Hematopoietic multipotent progenitor cell treated with erythropoietin and hydrocortisone succinate and interleukin-3 and kit ligand, for 6 days (in vitro differentiated cells): Measurements from ENCODE around the gene C4orf33.
"Not testable (repeated sequence)": the region's sequence is repeated elsewhere in the genome, so short reads cannot be mapped to it uniquely, and the experiment has no call there.

Experiments
- DNase-seq: peaks from one replicate; pipeline ENCODE4 v3.0.0-alpha.2; 2015

Gene C4orf33

DNA sequence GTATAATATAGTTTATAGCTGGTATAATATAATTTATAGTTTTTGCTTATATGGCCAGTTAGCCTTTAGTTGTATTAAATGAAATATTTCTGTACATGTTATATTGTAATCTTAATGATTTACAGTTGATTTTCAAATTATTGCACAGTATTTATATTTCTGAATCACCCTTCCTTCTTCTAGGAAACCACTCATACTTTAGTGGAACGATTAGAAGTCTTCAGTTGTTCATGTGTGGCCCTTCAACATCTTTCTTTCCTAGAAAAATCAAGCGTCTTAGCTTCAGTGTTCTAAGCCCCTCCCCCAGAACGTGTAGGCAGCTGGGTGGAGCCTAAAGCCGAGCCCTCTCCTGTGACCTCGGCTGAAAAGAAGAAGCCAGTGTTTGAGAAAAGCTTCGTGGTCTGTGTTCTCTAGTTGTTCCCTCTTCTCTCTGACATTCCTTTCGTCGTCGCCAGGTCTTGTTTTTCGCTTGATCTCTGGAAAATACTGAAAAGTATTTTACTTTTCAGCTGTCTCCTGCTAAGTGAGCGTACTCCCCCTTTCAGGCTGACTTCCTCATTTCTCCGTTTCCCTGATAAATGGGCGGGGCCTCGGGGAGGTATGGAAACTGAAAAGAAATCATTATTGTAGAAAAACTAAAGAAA, at the start of gene C4orf33:
C4orf33 (plus strand) TSS at position 342 of the 644 bp plus-strand sequence. CDS start 6,459 bp downstream, outside the sequence.
- DNase-seq: peak; percentile 96

DNA sequence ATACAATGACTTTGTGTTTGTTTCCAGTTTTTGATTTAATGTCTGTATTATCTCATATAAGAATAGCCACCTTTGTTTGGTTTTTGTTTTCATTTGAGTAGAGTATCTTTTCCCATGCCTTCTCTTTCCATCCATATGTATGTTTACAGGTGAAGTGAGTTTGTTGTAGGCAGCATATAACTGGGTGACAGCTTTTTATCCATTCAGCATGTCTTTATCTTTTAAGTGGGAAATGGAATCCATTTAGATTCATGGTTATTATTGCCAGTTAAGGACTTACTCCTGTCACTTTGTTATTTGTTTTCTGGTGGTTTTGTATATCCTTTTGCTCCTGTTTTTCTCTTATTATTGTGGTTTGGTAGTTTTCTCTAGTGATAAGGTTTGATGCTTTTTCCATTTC, 36.9 kb upstream of the C4orf33 start:
- no peak for DNase-seq

- DNase-seq: no peak
These were observed 33.4 kb upstream of the C4orf33 start for GRCh38 chr4:129062580-129062979.

GRCh38 chr4:129063640-129064039, 32.3 kb upstream of the C4orf33 start:
- DNase-seq: no peak

DNA sequence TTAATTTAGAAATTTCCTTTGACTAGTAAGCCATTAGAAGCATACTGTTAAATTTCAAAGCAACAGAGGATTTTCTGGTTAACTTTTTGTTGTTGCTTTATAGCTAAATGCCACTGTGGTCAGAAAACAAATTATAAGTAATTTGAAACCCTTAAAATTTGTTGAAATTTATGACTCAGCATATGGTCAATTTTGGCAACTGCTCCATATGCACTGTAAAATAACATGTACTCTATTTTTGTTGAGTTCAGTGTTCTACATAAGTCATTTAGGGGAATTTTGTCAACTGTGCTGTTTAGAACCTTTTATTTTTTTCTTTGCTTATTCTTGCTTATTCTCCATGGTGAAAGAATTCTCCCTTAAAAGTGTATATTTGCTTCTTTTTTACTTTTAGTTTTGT, 31.2 kb upstream of the C4orf33 start:
- DNase-seq: no peak

- not testable (repeated sequence) for DNase-seq
These were observed 26.4 kb upstream of the C4orf33 start for GRCh38 chr4:129069537-129069936.

DNA sequence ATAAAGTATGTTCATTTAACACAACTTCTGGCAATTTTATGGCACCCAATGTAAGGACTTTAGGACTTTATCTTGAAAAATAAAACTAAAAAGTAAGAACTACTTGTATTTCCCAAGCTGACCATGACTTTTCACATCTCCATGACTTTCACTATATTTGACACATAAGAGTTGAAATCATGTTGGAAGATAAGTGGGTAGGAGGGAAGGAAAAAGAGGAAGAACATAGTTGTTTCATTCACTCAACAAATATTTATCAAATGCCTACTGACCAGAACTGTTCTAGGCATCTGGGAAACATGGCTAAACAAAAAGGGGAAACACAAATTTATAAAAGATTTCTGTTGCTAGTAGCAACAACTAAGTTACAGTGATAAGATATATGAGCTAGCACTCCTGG, 18.6 kb upstream of the C4orf33 start:
- DNase-seq: no peak

DNA sequence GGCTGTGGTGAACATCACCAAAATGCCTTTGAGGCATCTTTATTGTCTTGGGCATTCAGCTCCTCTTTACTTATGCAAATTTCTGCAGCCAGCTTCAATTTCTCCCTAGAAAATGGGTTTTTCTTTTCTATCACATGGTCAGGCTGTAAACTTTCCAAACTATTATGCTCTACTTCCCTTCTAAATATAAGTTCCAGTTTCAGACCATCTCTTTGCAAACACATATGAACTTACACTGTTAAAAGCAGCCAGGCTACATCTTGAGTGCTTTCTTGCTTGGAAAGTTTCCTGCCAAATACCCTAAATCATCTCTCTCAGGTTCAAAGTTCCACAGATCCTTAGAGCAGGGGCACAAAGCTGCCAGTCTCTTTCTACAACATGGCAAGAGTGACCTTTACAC, 15.8 kb upstream of the C4orf33 start:
- DNase-seq: no peak

GRCh38 chr4:129082302-129082701, 13.7 kb upstream of the C4orf33 start:
- no peak for DNase-seq

GRCh38 chr4:129085472-129085871, 10.5 kb upstream of the C4orf33 start:
- no peak for DNase-seq

DNA sequence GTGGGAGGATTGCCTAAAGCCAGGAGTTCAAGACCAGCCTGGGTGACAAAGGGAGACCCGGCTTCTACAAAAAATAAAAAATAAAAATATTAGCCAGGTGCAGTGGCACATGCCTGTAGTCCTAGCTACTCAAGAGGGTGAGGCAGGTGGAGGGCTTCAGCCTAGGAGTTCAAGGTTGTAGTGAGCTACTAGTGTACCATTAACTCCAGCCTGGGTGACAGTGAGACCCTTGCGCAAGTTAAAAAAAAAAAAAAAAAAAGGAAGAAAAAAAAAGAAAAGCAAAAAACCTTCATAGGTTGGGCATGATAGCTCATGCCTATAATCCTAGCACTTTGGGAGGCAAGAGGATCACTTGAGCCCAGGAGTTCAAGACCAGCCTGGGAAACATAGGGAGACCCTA, 8.4 kb upstream of the C4orf33 start:
- no peak for DNase-seq

GRCh38 chr4:129092631-129093190, 3.2 kb upstream of the C4orf33 start:
- DNase-seq: peak; percentile 57

GRCh38 chr4:129093191-129093920, 2.6 kb upstream of the C4orf33 start, which contains the start of gene SCLT1:
Gene SCLT1 (minus strand): TSS chr4:129093539. CDS start chr4:129093103, 436 bp downstream.
- peak; percentile 100 for DNase-seq

- no peak for DNase-seq
These were observed 1.6 kb upstream of the C4orf33 start for GRCh38 chr4:129094347-129094746.

DNA sequence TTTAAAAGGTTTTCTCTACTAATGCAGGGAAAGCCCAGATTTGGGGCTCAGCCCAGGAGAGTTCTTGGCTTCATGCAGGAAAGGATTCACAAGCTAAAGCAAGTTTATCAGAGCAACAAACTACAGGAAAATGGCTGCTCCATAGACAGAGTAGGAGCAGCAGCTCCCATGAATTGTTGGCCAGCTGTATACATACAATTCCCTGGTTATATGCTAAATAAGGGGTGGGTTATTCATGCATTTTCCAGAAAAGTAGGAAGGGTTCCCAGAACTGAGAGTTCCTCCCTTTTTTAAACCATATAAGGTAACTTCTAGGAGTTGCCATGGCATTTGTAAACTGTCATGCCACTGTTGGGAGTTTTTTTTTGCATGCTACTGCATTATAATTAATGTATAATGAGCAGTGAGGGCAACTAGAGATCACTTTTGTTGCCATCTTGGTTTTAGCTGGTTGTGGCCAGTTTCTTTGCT, 2.6 kb downstream of the C4orf33 start:
- no peak for DNase-seq

DNA sequence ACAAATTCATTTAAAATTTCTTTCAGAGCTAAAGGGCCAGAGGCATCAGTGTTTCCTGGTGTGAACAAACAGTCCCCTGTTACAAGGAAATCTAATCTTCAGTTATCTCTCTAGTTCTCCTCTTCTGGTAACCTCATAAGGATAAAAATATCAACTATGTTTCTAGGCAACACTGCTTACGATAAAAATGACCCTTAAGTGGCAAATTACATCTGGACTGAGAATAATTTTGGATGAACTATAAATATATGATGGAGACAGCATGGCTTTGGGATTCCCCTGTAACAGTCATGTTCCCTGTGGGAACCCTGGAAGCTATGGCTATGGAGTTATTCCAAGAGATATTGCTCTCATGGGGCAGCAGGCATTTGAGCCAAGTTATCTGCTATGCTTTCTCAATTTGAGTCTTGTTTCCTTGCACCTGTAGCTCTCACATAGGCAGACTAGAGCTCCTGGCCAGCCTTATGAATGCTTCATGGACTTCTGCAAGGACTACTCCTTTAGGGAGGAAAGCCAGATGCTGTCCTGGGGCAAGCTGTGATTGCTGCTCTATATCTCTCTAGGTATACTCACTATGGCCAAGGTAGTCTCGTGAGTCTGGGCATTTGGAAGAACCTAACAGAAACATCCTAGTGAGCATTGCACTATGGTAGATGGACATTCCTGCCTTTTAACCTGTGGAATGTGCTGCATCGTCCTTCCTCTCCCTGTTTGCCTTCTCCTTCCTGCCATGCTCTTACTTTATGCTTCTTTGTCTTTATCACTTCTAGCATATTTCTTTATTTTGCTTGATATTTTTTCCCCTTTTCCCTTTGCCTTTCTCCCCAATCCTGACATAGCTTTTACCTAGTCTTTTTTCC, 14.2 kb downstream of the C4orf33 start:
- DNase-seq: no peak

DNA sequence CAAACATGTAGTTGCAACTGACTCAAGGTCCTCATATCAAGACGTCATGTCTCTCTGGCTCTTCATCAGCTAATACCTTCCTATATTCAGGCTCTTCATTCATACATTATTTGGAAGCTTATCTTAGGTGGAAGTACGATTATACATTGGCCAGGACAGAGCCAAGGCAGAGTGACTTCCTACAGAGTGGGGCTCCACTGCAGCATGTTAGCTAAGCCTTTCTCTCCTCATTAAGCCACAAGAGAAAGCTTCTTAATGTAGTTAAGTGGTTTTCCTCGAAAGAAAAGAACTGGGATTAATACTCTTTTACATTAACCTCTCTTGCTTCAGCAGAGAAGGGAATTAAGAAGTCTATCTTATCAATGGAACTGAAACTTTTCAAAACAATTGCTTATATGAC, 15.0 kb downstream of the C4orf33 start:
- no peak for DNase-seq

DNA sequence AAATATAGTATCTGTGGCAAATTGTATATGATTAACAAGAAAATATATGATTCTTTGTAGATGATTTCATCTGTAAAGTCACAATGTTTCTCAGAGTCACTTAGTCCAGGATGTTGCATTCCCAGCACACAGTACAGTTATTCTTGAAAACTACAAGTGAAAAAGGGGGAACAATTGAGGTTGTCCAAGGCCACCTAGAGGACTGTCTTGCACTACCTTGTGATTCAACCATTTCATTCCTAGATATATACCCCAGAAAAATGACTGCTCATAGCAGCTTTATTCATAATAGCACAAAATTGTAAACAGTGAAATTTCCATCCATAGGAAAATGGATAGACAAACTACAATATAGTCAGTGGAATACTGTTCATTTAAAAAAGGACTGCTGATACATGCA, 16.0 kb downstream of the C4orf33 start:
- DNase-seq: peak; percentile 8

GRCh38 chr4:129113434-129113833, 17.5 kb downstream of the C4orf33 start:
- DNase-seq: no peak

DNA sequence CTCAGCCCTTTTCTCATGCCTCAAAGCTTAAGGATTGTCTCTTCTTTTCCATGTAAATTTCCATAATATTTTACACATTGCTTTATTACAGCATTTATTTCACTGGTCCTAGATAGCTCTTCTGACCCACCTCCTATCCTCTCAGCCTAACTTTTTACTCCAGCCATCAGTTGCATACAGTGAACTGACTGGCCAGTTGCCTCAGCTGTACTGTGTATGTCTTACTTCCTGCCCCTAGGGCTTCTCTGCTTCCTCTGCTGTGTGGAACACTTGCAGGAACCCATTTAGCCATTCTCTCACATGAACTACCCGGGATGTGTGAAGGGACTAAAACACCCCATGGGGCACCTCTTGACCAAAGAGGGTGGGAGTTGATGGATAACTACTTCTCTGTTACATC, 18.0 kb downstream of the C4orf33 start:
- DNase-seq: no peak

- DNase-seq: no peak
These were observed 21.8 kb downstream of the C4orf33 start for GRCh38 chr4:129117705-129118104.

DNA sequence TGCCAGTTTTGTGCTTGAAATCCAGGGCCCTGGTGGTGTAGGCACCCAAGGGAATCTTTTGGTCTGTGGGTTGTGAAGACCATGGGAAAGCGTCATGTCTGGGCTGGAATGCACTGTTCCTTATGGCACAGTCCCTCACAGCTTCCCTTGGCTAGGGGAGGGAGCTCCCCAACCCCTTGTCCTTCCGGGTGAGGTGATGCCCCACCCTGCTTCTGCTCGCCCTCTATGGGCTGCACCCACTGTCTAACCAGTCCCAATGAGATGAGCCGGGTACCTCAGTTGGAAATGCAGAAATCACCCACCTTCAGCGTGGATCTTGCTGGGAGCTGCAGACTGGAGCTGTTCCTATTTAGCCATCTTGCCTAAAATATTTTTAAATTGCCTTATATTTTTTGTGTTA, 30.7 kb downstream of the C4orf33 start:
- DNase-seq: not testable (repeated sequence)

DNA sequence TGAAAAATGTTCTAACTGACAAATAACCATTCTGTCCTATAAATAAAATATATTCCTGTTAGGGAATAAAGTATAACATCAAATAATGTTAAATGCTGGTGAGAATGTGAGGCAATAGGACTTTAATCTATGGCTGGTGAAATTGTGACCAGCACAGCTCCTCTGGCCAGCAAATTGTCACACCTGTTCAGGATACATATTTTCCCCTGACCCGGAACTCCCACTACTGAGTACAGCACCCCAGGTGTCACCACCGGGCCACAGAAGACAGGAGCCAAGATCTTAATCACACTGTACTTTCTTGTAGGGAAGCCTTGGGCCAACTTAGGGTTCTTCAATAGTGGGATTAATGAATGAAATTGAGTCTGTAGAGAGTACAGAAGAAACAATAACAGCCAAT, 33.2 kb downstream of the C4orf33 start:
- no peak for DNase-seq
